GM12878 (cell line): ENCODE results near the gene SSPN. TPM values are rescaled to one million over a fixed set of nuclear protein-coding genes. Genes with fewer than 3 reads are reported as not detected.

ENCODE experiments used
- SMAD5 ChIP-seq: IDR thresholded peaks from 2 replicates; pipeline ENCODE4 v1.6.1; 2016; ENCODE audit warnings: antibody characterized with exemption, low read depth
- polyA plus RNA-seq, 11 experiments: library from polyadenylated mRNA; depleted of rRNA in 4 of 11; unstranded in 6 of 11; stranded (reverse) in 5 of 11; fragments of >200 nt; fragmentation: Nextera tagmentation in 4 of 11; fragmentation: Illumina TruSeq in 1 of 11; extraction: Ambion mirVana in 4 of 11; extraction: Trizol in 1 of 11; gene quantifications; 1 replicate in 1 of 11; 2 replicates in 10 of 11; pipeline versions ENCODE4 v1.2.1 to v1.2.3, GENCODE V29; 2011 to 2016; ENCODE audit warnings: inconsistent platforms in 2 of 11, missing spikeins in 2 of 11, low read depth in 1 of 11
- total RNA-seq, 4 experiments: library from RNA; depleted of rRNA in 3 of 4; stranded (reverse); fragments of >200 nt in 3 of 4; fragmentation: Illumina TruSeq in 1 of 4; extraction: Trizol in 1 of 4; gene quantifications; 2 replicates each; pipeline versions ENCODE4 v1.2.1 to v1.2.3, GENCODE V29; 2013 to 2021
- TF ChIP-seq, protein P1 (sequence below): fragments of 450-650 bp; IDR thresholded peaks from 2 replicates; pipeline ENCODE4 v1.6.1; 2017; ENCODE audit warnings: low read depth, mild to moderate bottlenecking, moderate library complexity

The SSPN gene
- total and polyA plus RNA-seq, 10 of the 15 experiments (the other 5 are each of a cell fraction or from before 2014, with no cell fraction given), result 0.04 to 0.41 (median 0.28) TPM; not detected in 5

GRCh38 chr12:26299751-26300150 is 104.4 kb downstream of the SSPN start (continued):
- TF ChIP-seq, protein P1, sequence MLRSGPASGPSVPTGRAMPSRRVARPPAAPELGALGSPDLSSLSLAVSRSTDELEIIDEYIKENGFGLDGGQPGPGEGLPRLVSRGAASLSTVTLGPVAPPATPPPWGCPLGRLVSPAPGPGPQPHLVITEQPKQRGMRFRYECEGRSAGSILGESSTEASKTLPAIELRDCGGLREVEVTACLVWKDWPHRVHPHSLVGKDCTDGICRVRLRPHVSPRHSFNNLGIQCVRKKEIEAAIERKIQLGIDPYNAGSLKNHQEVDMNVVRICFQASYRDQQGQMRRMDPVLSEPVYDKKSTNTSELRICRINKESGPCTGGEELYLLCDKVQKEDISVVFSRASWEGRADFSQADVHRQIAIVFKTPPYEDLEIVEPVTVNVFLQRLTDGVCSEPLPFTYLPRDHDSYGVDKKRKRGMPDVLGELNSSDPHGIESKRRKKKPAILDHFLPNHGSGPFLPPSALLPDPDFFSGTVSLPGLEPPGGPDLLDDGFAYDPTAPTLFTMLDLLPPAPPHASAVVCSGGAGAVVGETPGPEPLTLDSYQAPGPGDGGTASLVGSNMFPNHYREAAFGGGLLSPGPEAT, result no peak
- no peak for TF ChIP-seq SMAD5
- TF ChIP-seq, all 136 proteins: peak for 0

Other genes with a start within 250 kb of the SSPN start
- gene RASSF8, start 236.9 kb upstream of the SSPN start, total RNA-seq (2014; rRNA removed), result under 0.01 and 0.06 TPM in 2 replicates
- gene RASSF8, start 236.9 kb upstream of the SSPN start, total RNA-seq (2014; rRNA removed; fragmentation: Illumina TruSeq; extraction: Trizol), result 0.18 TPM in 2 replicates
- gene RASSF8, start 236.9 kb upstream of the SSPN start, total RNA-seq (2021), result 0.10 TPM in 1 of 2 replicates, not detected in the other
- 0.03 TPM in 1 of 2 replicates, not detected in the other for gene RASSF8, start 236.9 kb upstream of the SSPN start, polyA plus RNA-seq (2011; rRNA removed)
- 0.06 TPM in 1 of 2 replicates, not detected in the other for gene RASSF8, start 236.9 kb upstream of the SSPN start, polyA plus RNA-seq (2014; fragmentation: Illumina TruSeq; extraction: Trizol)
- not detected for gene RASSF8, start 236.9 kb upstream of the SSPN start, polyA plus RNA-seq (2014; fragmentation: Nextera tagmentation; extraction: Ambion mirVana)
- gene RASSF8, start 236.9 kb upstream of the SSPN start, polyA plus RNA-seq (2014; rRNA removed), result not detected in 2 replicates
- gene RASSF8, start 236.9 kb upstream of the SSPN start, polyA plus RNA-seq (2016; fragmentation: Nextera tagmentation; extraction: Ambion mirVana), result not detected
- not detected in 2 replicates for gene BHLHE41, start 70.5 kb upstream of the SSPN start, total RNA-seq (2014; rRNA removed)
- gene BHLHE41, start 70.5 kb upstream of the SSPN start, total RNA-seq (2014; rRNA removed; fragmentation: Illumina TruSeq; extraction: Trizol), result 0.04 and 0.14 TPM in 2 replicates
- 0.13 and 0.45 TPM in 2 replicates for gene BHLHE41, start 70.5 kb upstream of the SSPN start, total RNA-seq (2021)
- gene BHLHE41, start 70.5 kb upstream of the SSPN start, polyA plus RNA-seq (2011; rRNA removed), result 0.84 and 1.5 TPM in 2 replicates
- 0.07 TPM in 1 of 2 replicates, not detected in the other for gene BHLHE41, start 70.5 kb upstream of the SSPN start, polyA plus RNA-seq (2014; fragmentation: Illumina TruSeq; extraction: Trizol)
- gene BHLHE41, start 70.5 kb upstream of the SSPN start, polyA plus RNA-seq (2014; fragmentation: Nextera tagmentation; extraction: Ambion mirVana), result under 1 TPM; 0.02 to 0.04 TPM
- 0.08 and 0.23 TPM in 2 replicates for gene BHLHE41, start 70.5 kb upstream of the SSPN start, polyA plus RNA-seq (2014; rRNA removed)
- gene BHLHE41, start 70.5 kb upstream of the SSPN start, polyA plus RNA-seq (2016; fragmentation: Nextera tagmentation; extraction: Ambion mirVana), result not detected